ENCODE results near the gene MBNL1.

MBNL1 gene

DNA sequence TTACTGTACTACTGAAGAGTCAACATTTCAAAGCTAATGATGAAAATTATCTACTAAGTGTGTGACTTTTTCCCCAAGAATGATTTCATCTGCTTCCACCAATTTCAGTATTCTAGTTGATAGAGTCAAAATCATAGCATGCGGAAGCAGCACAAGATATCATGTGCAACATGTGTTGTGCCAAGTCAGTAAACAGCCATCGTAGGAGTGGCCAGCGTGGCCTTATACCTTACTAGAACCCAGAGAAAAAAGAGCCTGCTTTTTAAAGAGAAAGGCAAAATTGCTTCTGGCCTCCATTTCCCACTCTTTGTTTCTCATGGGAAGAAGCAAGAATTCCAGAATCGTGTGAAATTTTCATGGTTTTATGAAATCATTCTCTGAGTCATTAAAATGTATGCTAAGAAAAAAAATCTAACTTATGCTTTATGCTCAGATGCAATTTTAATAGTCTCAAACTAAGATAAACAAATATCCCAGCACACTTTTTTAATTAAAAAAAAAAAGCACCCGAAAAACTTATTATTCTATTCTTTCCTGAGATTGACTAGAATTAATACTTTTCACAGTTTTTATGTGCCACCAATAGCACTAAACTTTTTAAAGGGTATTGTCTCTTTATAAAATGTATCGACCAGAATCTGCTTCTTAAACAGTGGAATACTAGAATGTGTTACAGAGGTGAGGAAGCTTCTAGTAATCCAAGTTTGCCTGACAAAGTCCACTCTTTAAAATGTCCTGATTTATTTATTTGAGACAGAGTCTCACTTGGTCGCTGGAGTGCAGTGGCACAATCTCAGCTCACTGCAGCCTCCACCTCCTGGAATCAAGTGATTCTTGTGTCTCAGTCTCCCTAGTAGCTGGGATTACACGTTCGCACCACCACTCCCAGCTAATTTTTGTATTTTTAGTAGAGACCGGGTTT is 87.3 kb downstream of the MBNL1 start:
- no peak for DNase-seq (ENCODE audit: low read depth)
- H3K4me3 ChIP-seq (ENCODE audit: low read depth, low read length), result no peak overlapping the region
- TF ChIP-seq, protein P1, sequence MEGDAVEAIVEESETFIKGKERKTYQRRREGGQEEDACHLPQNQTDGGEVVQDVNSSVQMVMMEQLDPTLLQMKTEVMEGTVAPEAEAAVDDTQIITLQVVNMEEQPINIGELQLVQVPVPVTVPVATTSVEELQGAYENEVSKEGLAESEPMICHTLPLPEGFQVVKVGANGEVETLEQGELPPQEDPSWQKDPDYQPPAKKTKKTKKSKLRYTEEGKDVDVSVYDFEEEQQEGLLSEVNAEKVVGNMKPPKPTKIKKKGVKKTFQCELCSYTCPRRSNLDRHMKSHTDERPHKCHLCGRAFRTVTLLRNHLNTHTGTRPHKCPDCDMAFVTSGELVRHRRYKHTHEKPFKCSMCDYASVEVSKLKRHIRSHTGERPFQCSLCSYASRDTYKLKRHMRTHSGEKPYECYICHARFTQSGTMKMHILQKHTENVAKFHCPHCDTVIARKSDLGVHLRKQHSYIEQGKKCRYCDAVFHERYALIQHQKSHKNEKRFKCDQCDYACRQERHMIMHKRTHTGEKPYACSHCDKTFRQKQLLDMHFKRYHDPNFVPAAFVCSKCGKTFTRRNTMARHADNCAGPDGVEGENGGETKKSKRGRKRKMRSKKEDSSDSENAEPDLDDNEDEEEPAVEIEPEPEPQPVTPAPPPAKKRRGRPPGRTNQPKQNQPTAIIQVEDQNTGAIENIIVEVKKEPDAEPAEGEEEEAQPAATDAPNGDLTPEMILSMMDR (IDR thresholded peaks at IDR 0.05; ENCODE audit: low read depth, low read length, missing control alignments), result no peak

DNA sequence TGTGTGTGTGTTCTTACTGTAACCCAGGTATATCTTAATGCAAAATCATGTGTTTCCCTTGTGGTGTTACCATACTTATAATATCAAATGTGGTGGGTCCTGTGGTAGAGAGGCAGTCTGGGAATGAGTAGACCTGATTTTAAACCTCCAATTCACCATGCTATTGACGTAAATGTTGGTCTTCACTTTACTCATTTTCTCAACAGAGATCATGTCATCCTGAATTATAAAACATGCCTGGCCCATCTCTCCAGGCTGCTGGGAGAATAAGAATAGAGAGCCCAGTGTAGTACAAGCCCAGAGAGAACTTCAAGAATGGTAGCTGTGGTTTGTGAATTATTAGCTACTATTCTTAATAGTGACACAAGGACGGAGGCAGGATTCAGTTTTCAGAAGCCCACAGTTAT is 88.1 kb downstream of the MBNL1 start:
- H3K4me3 ChIP-seq (ENCODE audit: low read depth, low read length), result no peak overlapping the region
- peak; percentile 43 for DNase-seq (ENCODE audit: low read depth)
- TF ChIP-seq, protein P1 (IDR thresholded peaks at IDR 0.05; ENCODE audit: low read depth, low read length, missing control alignments), result no peak

DNA sequence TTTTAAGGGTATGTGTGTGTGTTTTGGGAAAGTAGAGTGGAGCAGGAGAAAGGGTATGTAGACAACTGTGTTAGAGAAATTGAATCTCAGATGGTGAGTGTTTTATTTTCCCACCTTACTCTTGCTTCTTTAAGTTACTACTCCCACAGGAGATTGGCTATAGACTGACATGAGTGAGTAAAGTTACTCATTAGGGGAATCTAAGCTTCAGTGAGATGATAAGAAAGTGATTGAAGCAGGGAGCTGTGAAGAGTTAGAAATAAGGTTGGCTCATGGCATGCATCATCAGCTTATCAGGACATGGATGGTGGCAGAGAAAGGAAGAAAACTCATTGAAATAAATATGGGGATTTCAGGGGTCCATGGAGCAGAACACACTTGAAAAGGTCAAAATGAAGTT is 88.9 kb downstream of the MBNL1 start:
- H3K4me3 ChIP-seq (ENCODE audit: low read depth, low read length), result no peak overlapping the region
- TF ChIP-seq, protein P1 (IDR thresholded peaks at IDR 0.05; ENCODE audit: low read depth, low read length, missing control alignments), result no peak
- DNase-seq (ENCODE audit: low read depth), result no peak

DNA sequence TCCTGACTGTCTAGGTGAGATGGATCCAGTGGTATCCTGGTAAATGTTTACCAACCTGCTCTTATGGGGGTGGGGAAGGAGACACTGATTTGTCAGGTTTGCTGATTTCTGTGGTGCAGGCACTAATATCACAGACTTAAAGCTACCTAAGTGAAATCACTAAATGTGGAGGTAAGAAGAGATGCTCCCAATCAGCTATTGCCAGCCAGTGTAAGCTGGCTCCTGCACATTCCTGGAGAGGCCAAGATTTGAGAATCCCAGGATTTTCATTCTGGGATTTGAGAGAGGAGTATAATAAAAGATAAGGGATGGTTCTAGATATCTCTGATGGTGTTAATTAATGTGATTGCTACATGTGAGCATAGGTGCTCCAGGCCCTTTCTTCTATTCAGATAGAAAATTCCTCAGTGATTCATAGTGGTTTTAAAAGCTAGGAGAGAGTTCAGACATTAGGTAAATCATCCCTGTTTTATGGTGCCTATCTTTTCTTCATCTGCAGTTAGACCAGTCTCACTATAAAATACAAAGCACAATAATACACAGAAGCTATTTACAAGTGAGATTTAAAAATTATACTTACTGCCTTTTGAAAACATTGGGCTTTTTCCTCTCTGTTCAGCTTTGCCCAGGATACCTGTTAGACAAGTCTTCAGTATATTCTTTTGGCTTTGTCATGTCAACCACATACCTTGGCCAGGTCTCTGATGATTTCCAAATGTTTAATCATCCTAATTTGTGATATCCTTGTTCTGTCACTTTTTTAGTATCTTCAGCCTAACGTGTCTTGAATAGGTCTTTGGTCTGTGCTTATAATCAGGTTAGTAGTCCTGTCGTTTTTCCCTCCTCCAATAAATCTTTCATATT is 90.9 kb downstream of the MBNL1 start:
- DNase-seq (ENCODE audit: low read depth), result no peak
- TF ChIP-seq, protein P1 (IDR thresholded peaks at IDR 0.05; ENCODE audit: low read depth, low read length, missing control alignments), result no peak
- H3K4me3 ChIP-seq (ENCODE audit: low read depth, low read length), result no peak overlapping the region

DNA sequence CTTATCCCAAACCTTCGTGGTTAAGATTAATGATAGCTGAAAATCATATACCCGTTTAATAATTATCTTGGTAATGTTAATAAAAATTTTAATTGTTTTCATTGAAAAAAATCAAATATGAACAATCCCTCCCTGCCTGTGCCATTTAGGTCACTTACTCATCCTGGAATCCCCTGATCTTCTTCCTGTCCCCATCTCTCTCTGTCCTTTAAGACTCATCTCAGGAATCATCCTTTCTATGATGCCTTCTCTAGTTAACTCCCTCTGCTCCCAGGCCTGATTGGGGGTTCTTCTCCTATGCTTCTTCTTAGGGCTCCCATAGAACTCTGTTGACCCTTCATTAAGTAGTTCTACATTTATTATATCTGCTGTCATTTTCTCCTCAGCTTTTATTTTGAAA is 91.6 kb downstream of the MBNL1 start:
- TF ChIP-seq, protein P1 (IDR thresholded peaks at IDR 0.05; ENCODE audit: low read depth, low read length, missing control alignments), result no peak
- no peak overlapping the region for H3K4me3 ChIP-seq (ENCODE audit: low read depth, low read length)
- DNase-seq (ENCODE audit: low read depth), result no peak

DNA sequence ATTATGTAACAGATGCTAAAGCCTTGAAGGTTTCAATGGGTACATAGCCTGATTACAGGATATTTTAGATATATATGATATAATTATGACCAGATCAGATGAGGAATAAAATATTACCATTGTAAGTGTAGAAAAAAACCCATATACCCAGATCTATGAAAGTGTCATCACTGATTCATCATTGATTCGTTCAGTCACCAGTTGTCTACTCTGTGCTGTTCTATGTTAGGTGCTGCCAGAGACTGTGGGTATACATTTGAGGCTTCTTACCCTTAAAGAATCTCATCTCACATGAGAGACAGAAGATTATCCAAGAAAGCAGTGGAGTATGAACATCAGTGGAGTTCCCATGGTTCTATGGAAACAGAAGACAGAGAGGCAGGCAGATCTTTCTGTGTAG is 92.2 kb downstream of the MBNL1 start:
- no peak for DNase-seq (ENCODE audit: low read depth)
- H3K4me3 ChIP-seq (ENCODE audit: low read depth, low read length), result no peak overlapping the region
- TF ChIP-seq, protein P1 (IDR thresholded peaks at IDR 0.05; ENCODE audit: low read depth, low read length, missing control alignments), result no peak

Measured in GM12864 (cell line).